Epidermal melanocyte (primary cell): Measurements from ENCODE around the gene MAP2K5.

ENCODE experiments used
- DNase-seq: peaks from one replicate; pipeline ENCODE4 v3.0.0; 2011; ENCODE audit warnings: low spot score; ENCODE audit not compliant: insufficient read length

Gene MAP2K5

GRCh38 chr15:67781061-67781460 is 238.6 kb downstream of the MAP2K5 start:
- DNase-seq: no peak

- DNase-seq: no peak
Measured at GRCh38 chr15:67781907-67782690, 239.6 kb downstream of the MAP2K5 start.

GRCh38 chr15:67782691-67782991 is 240.1 kb downstream of the MAP2K5 start:
- no peak for DNase-seq

GRCh38 chr15:67783303-67783702 is 240.8 kb downstream of the MAP2K5 start:
- no peak for DNase-seq

- no peak for DNase-seq
Measured at GRCh38 chr15:67784090-67784781, 241.7 kb downstream of the MAP2K5 start.

- DNase-seq: no peak
Measured at GRCh38 chr15:67784856-67785430, 242.4 kb downstream of the MAP2K5 start.

GRCh38 chr15:67785431-67785830 is 242.9 kb downstream of the MAP2K5 start:
- DNase-seq: no peak

GRCh38 chr15:67786646-67787045 is 244.1 kb downstream of the MAP2K5 start:
- DNase-seq: no peak

GRCh38 chr15:67788986-67789385 is 246.5 kb downstream of the MAP2K5 start:
- DNase-seq: no peak

- DNase-seq: no peak
Measured at GRCh38 chr15:67790610-67791319, 248.3 kb downstream of the MAP2K5 start.

GRCh38 chr15:67792250-67792942 is 249.9 kb downstream of the MAP2K5 start:
- no peak for DNase-seq

- DNase-seq: no peak
Measured at GRCh38 chr15:67794832-67795574, 252.5 kb downstream of the MAP2K5 start.

- no peak for DNase-seq
Measured at GRCh38 chr15:67796196-67797127, 254.0 kb downstream of the MAP2K5 start.

GRCh38 chr15:67799801-67800205 is 257.3 kb downstream of the MAP2K5 start:
- DNase-seq: no peak

- no peak for DNase-seq
Measured at GRCh38 chr15:67801142-67801541, 258.6 kb downstream of the MAP2K5 start.

- no peak for DNase-seq
Measured at GRCh38 chr15:67801926-67802914, 259.7 kb downstream of the MAP2K5 start.

- no peak for DNase-seq
Measured at GRCh38 chr15:67803299-67803698, 260.8 kb downstream of the MAP2K5 start.
